Vagina (tissue), 2 donors: Measurements from ENCODE around the gene ASCL2.

Experiments used
- POLR2AphosphoS5 ChIP-seq, 2 donors: sonication (generic); formaldehyde crosslinking; IDR thresholded peaks; one replicate each; pipeline ENCODE4 v1.9.0; 2017; ENCODE audit warnings: antibody characterized with exemption in 2 of 2, mild to moderate bottlenecking in 2 of 2, low read depth in 1 of 2; ENCODE audit not compliant: insufficient read depth in 1 of 2
- TF ChIP-seq, protein P1 (sequence below), 3 experiments: fragments of 450-650 bp in 2 of 3; fragments of 200-600 bp in 1 of 3; sonication (generic) in 1 of 3; IDR thresholded peaks; one replicate each; pipeline ENCODE4 v1.5.1; 2017 to 2019; ENCODE audit warnings: antibody characterized with exemption in 3 of 3, mild to moderate bottlenecking in 2 of 3, moderate library complexity in 2 of 3

- no peak for TF ChIP-seq POLR2AphosphoS5 (IDR thresholded peaks at IDR 0.05; ENCODE audit: insufficient read depth in 1 of 2, low read depth in 1 of 2)
- TF ChIP-seq, protein P1, sequence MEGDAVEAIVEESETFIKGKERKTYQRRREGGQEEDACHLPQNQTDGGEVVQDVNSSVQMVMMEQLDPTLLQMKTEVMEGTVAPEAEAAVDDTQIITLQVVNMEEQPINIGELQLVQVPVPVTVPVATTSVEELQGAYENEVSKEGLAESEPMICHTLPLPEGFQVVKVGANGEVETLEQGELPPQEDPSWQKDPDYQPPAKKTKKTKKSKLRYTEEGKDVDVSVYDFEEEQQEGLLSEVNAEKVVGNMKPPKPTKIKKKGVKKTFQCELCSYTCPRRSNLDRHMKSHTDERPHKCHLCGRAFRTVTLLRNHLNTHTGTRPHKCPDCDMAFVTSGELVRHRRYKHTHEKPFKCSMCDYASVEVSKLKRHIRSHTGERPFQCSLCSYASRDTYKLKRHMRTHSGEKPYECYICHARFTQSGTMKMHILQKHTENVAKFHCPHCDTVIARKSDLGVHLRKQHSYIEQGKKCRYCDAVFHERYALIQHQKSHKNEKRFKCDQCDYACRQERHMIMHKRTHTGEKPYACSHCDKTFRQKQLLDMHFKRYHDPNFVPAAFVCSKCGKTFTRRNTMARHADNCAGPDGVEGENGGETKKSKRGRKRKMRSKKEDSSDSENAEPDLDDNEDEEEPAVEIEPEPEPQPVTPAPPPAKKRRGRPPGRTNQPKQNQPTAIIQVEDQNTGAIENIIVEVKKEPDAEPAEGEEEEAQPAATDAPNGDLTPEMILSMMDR (IDR thresholded peaks at IDR 0.05), result no peak
Measured at GRCh38 chr11:2266586-2267305, 3.6 kb downstream of the ASCL2 start.
